H9 (cell line): Measurements from ENCODE around the gene WDR91. TPM values are rescaled to one million over a fixed set of nuclear protein-coding genes. Genes with fewer than 3 reads are reported as not detected.

Experiments
- DNase-seq: peaks from one replicate; pipeline ENCODE4 v3.0.0-alpha.2; 2017
- H2AFZ ChIP-seq: one replicate; pipeline ENCODE4 v1.6.1; 2013; ENCODE audit warnings: mild to moderate bottlenecking, low read length, control low read depth, moderate library complexity
- H2AK5ac ChIP-seq: 2 replicates; pipeline ENCODE4 v1.6.1; 2013; ENCODE audit warnings: low read length, control low read depth, mixed read lengths; ENCODE audit not compliant: insufficient read length
- H2BK120ac ChIP-seq: one replicate; pipeline ENCODE4 v1.6.1; 2013; ENCODE audit warnings: low read depth, mild to moderate bottlenecking, low read length, control low read depth, inconsistent platforms; ENCODE audit not compliant: poor library complexity, severe bottlenecking
- H2BK12ac ChIP-seq: 2 replicates; pipeline ENCODE4 v1.6.1; 2013; ENCODE audit warnings: low read length, control low read depth, mixed read lengths, low read depth; ENCODE audit not compliant: insufficient read length
- H2BK15ac ChIP-seq: 2 replicates; pipeline ENCODE4 v1.6.1; 2013; ENCODE audit warnings: low read depth, low read length, control low read depth
- H2BK20ac ChIP-seq: one replicate; pipeline ENCODE4 v1.6.1; 2013; ENCODE audit warnings: low read depth, mild to moderate bottlenecking, low read length, control low read depth, inconsistent platforms; ENCODE audit not compliant: poor library complexity, severe bottlenecking
- H2BK5ac ChIP-seq: 2 replicates; pipeline ENCODE4 v1.6.1; 2013; ENCODE audit warnings: low read length, control low read depth, mixed read lengths; ENCODE audit not compliant: insufficient read length
- H3K14ac ChIP-seq: 2 replicates; pipeline ENCODE4 v1.6.1; 2013; ENCODE audit warnings: low read length, control low read depth; ENCODE audit not compliant: insufficient read depth
- H3K18ac ChIP-seq: 2 replicates; pipeline ENCODE4 v1.6.1; 2013; ENCODE audit warnings: low read depth, mild to moderate bottlenecking, mixed read lengths, low read length, control low read depth; ENCODE audit not compliant: insufficient read length
- H3K23ac ChIP-seq: 2 replicates; pipeline ENCODE4 v1.6.1; 2013; ENCODE audit warnings: low read length, control low read depth, mixed read lengths, low read depth; ENCODE audit not compliant: insufficient read length
- H3K23me2 ChIP-seq: 2 replicates; pipeline ENCODE4 v1.6.1; 2013; ENCODE audit warnings: low read depth, mild to moderate bottlenecking, mixed read lengths, low read length, control low read depth; ENCODE audit not compliant: insufficient read length, poor library complexity, severe bottlenecking
- H3K27ac ChIP-seq: 2 replicates; pipeline ENCODE4 v1.5.1; 2013; ENCODE audit warnings: low read length, control low read depth, mixed read lengths, low read depth; ENCODE audit not compliant: insufficient read length
- H3K27me3 ChIP-seq: 2 replicates; pipeline ENCODE4 v1.6.1; 2013; ENCODE audit warnings: low read length, control low read depth, inconsistent platforms; ENCODE audit not compliant: insufficient read depth
- H3K4ac ChIP-seq: 2 replicates; pipeline ENCODE4 v1.6.1; 2013; ENCODE audit warnings: low read depth, mild to moderate bottlenecking, control low read depth, inconsistent platforms, low read length, moderate library complexity
- H3K4me1 ChIP-seq: 2 replicates; pipeline ENCODE4 v1.6.1; 2013; ENCODE audit warnings: low read length, control low read depth, inconsistent platforms; ENCODE audit not compliant: insufficient read depth
- H3K4me2 ChIP-seq: 2 replicates; pipeline ENCODE4 v1.6.1; 2013; ENCODE audit warnings: low read length, control low read depth, mixed read lengths; ENCODE audit not compliant: insufficient read length, insufficient read depth
- H3K56ac ChIP-seq: 2 replicates; pipeline ENCODE4 v1.6.1; 2013; ENCODE audit warnings: low read depth, mild to moderate bottlenecking, mixed read lengths, low read length, control low read depth; ENCODE audit not compliant: insufficient read length
- H3K79me1 ChIP-seq: 2 replicates; pipeline ENCODE4 v1.6.1; 2013; ENCODE audit warnings: low read depth, mild to moderate bottlenecking, moderate library complexity, low read length, control low read depth, inconsistent platforms; ENCODE audit not compliant: insufficient read depth, poor library complexity, severe bottlenecking
- H3K79me2 ChIP-seq: 2 replicates; pipeline ENCODE4 v1.6.1; 2013; ENCODE audit warnings: low read length, control low read depth, inconsistent platforms; ENCODE audit not compliant: insufficient read depth
- H3K9ac ChIP-seq: 2 replicates; pipeline ENCODE4 v1.6.1; 2013; ENCODE audit warnings: low read length, control low read depth, mixed read lengths; ENCODE audit not compliant: insufficient read length; ENCODE audit errors: extremely low read depth
- H3K9me3 ChIP-seq: one replicate; pipeline ENCODE4 v1.6.1; 2013; ENCODE audit warnings: low read depth, low read length, inconsistent platforms; ENCODE audit not compliant: control insufficient read depth
- H3T11ph ChIP-seq: one replicate; pipeline ENCODE4 v1.6.1; 2013; ENCODE audit warnings: mild to moderate bottlenecking, low read length, control low read depth, inconsistent platforms
- H4K20me1 ChIP-seq: one replicate; pipeline ENCODE4 v1.6.1; 2013; ENCODE audit not compliant: control insufficient read depth, insufficient read length, insufficient read depth
- H4K5ac ChIP-seq: 2 replicates; pipeline ENCODE4 v1.6.1; 2013; ENCODE audit warnings: low read depth, mild to moderate bottlenecking, mixed read lengths, low read length, control low read depth; ENCODE audit not compliant: insufficient read length
- H4K8ac ChIP-seq: replicated peaks from 2 replicates; pipeline ENCODE4 v1.6.1; 2013; ENCODE audit warnings: low read length, control low read depth, mixed read lengths, low read depth; ENCODE audit not compliant: insufficient read length
- H4K91ac ChIP-seq: 2 replicates; pipeline ENCODE4 v1.6.1; 2013; ENCODE audit warnings: low read depth, mild to moderate bottlenecking, moderate library complexity, mixed read lengths, low read length, control low read depth; ENCODE audit not compliant: insufficient read length
- H3K27ac Mint-ChIP-seq, 3 experiments: 2 replicates in 2 of 3; 3 replicates in 1 of 3; pipeline ENCODE4 v1.8.0; 2020 to 2021; ENCODE audit warnings: mixed read lengths in 3 of 3, mild to moderate bottlenecking in 1 of 3, moderate library complexity in 1 of 3
- H3K27me3 Mint-ChIP-seq: 2 replicates; pipeline ENCODE4 v1.8.0; 2021; ENCODE audit warnings: low read depth, mild to moderate bottlenecking, moderate library complexity, mixed read lengths
- H3K36me3 Mint-ChIP-seq, 3 experiments: 2 replicates in 2 of 3; 3 replicates in 1 of 3; pipeline ENCODE4 v1.8.0; 2020 to 2021; ENCODE audit warnings: low read depth in 3 of 3, mixed read lengths in 3 of 3; ENCODE audit not compliant: insufficient read depth in 1 of 3
- H3K4me1 Mint-ChIP-seq, 2 experiments: 2 replicates each; pipeline ENCODE4 v1.8.0; 2020; ENCODE audit warnings: mixed read lengths in 2 of 2
- H3K4me3 Mint-ChIP-seq, 2 experiments: 2 replicates in 1 of 2; 3 replicates in 1 of 2; pipeline ENCODE4 v1.8.0; 2020 to 2021; ENCODE audit warnings: mild to moderate bottlenecking in 2 of 2, mixed read lengths in 2 of 2, moderate library complexity in 1 of 2
- H3K9me3 Mint-ChIP-seq, 2 experiments: 2 replicates in 1 of 2; 3 replicates in 1 of 2; pipeline ENCODE4 v1.8.0; 2020; ENCODE audit warnings: mild to moderate bottlenecking in 2 of 2, mixed read lengths in 2 of 2, moderate library complexity in 1 of 2
- WGBS: extraction: QIAGEN DNeasy Blood & Tissue Kit; methylation state at CpG from one replicate; pipeline ENCODE4 v1.1.7; 2013; ENCODE audit warnings: missing lambda C conversion rate, low lambda C conversion rate, mixed read lengths; ENCODE audit not compliant: insufficient read length; ENCODE audit errors: extremely low coverage; 5-methylcytosine and 5-hydroxymethylcytosine counted together
- total RNA-seq: library from RNA; stranded (reverse); gene quantifications from 2 replicates; pipeline ENCODE4 v1.2.1, GENCODE V29; 2021
- TF ChIP-seq, protein P1 (sequence below): fragments of 200-600 bp; sonication (generic); conservative IDR thresholded peaks from 3 replicates; pipeline ENCODE4 v1.8.0; 2021; ENCODE audit warnings: antibody characterized with exemption, mild to moderate bottlenecking

Gene WDR91
- total RNA-seq, 1 experiment from 2014 or later = 9.4 TPM

- Histone ChIP-seq H3K79me1 (no peaks in the 10 kb centered on the region), H2BK120ac (no peak overlapping the region), H2BK15ac (no peak overlapping the region), H3K4ac (no peak overlapping the region), H3T11ph (no peak overlapping the region), H3K56ac (no peak overlapping the region), H4K8ac (no peak overlapping the region), H4K5ac (no peak overlapping the region), H3K23me2 (peaks cover 8% of the 10 kb centered on the region), H2BK12ac (no peak overlapping the region), H3K18ac (no peak overlapping the region), H2AFZ (no peak overlapping the region), H4K20me1 (no peaks in the 10 kb centered on the region), H3K23ac (no peak overlapping the region), H4K91ac (no peak overlapping the region), H3K4me2 (no peak overlapping the region), H2BK20ac (no peak overlapping the region), H3K27me3 (no peaks in the 10 kb centered on the region), H3K79me2 (no peaks in the 10 kb centered on the region), H3K4me1 (0 out of 2 replicates have a peak, but pooled peaks cover 2% of the 10 kb centered on the region), H3K27ac (no peak overlapping the region), H2AK5ac (no peak overlapping the region), H3K9me3 (no peaks in the 10 kb centered on the region), H3K9ac (no peak overlapping the region), H2BK5ac (no peak overlapping the region), H3K14ac (no peak overlapping the region)
- WGBS = no CpG with 5 or more reads among the region's 7 CpGs
- peaks cover 3 to 16% of the 10 kb centered on the region in 2 experiments; a peak in 2 of 4 replicates for H3K4me1 Mint-ChIP-seq
- H3K27me3 Mint-ChIP-seq = peaks cover 10% of the 10 kb centered on the region
- peak overlapping the region in 1 of 3 experiments; percentile 59; a peak in 1 of 7 replicates for H3K27ac Mint-ChIP-seq
- no peaks in the 10 kb centered on the region for H3K9me3 Mint-ChIP-seq
- TF ChIP-seq, protein P1, sequence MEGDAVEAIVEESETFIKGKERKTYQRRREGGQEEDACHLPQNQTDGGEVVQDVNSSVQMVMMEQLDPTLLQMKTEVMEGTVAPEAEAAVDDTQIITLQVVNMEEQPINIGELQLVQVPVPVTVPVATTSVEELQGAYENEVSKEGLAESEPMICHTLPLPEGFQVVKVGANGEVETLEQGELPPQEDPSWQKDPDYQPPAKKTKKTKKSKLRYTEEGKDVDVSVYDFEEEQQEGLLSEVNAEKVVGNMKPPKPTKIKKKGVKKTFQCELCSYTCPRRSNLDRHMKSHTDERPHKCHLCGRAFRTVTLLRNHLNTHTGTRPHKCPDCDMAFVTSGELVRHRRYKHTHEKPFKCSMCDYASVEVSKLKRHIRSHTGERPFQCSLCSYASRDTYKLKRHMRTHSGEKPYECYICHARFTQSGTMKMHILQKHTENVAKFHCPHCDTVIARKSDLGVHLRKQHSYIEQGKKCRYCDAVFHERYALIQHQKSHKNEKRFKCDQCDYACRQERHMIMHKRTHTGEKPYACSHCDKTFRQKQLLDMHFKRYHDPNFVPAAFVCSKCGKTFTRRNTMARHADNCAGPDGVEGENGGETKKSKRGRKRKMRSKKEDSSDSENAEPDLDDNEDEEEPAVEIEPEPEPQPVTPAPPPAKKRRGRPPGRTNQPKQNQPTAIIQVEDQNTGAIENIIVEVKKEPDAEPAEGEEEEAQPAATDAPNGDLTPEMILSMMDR = no peak
- H3K4me3 Mint-ChIP-seq = no peak overlapping the region
- peaks cover 0 to 17% (median 8%) of the 10 kb centered on the region in 3 experiments; a peak in 6 of 7 replicates for H3K36me3 Mint-ChIP-seq
- DNase-seq = no peak
Measured at GRCh38 chr7:135206941-135207391, 4.4 kb downstream of the WDR91 start.
